Neural cell (in vitro differentiated cells): Measurements from ENCODE around the gene MEN1. TPM values are rescaled to one million over a fixed set of nuclear protein-coding genes. Genes with fewer than 3 reads are reported as not detected.
A peak's percentile ranks its signal among the peaks of the same experiment; 100 is the strongest.

Experiments used
- H2AFZ ChIP-seq: fragments of 200-600, 300-800 bp; sonication (generic), shearing (Covaris generic); 2 replicates; pipeline ENCODE4 v1.6.0; 2014; ENCODE audit warnings: low read depth, mild to moderate bottlenecking, antibody characterized with exemption, low read length, moderate library complexity
- H3F3A ChIP-seq: fragments of 200-600 bp; shearing (Covaris generic); 2 replicates; pipeline ENCODE4 v1.6.1; 2016; ENCODE audit warnings: mild to moderate bottlenecking, moderate library complexity, mixed read lengths, antibody characterized with exemption, low read length; ENCODE audit not compliant: insufficient read depth, poor library complexity, severe bottlenecking
- H3K27ac ChIP-seq: fragments of 200-600, 300-800 bp; sonication (generic), shearing (Covaris generic); 2 replicates; pipeline ENCODE4 v1.5.1; 2014; ENCODE audit warnings: mild to moderate bottlenecking, low read length, moderate library complexity
- H3K27me3 ChIP-seq: fragments of 300-800, 200-600 bp; sonication (generic), shearing (Covaris generic); 2 replicates; pipeline ENCODE4 v1.6.0; 2014; ENCODE audit warnings: mild to moderate bottlenecking, low read depth, low read length, moderate library complexity; ENCODE audit not compliant: insufficient read depth
- H3K36me3 ChIP-seq: fragments of 300-800, 200-600 bp; sonication (generic), shearing (Covaris generic); 2 replicates; pipeline ENCODE4 v1.5.1; 2014; ENCODE audit warnings: mild to moderate bottlenecking, antibody characterized with exemption, low read length, moderate library complexity; ENCODE audit not compliant: insufficient read depth
- H3K4me2 ChIP-seq: fragments of 300-800, 200-600 bp; sonication (generic), shearing (Covaris generic); 2 replicates; pipeline ENCODE4 v1.6.0; 2014; ENCODE audit warnings: mild to moderate bottlenecking, low read length
- H3K4me3 ChIP-seq: fragments of 300-800, 200-600 bp; sonication (generic), shearing (Covaris generic); 2 replicates; pipeline ENCODE4 v1.5.1; 2014; ENCODE audit warnings: mild to moderate bottlenecking, low read length, moderate library complexity
- H3K79me2 ChIP-seq: fragments of 200-600 bp; shearing (Covaris generic); replicated peaks from 2 replicates; pipeline ENCODE4 v1.6.0; 2014; ENCODE audit warnings: mild to moderate bottlenecking, low read length, moderate library complexity; ENCODE audit not compliant: insufficient read depth
- H3K9ac ChIP-seq: fragments of 300-800, 200-600 bp; sonication (generic), shearing (Covaris generic); 2 replicates; pipeline ENCODE4 v1.6.1; 2016; ENCODE audit warnings: mild to moderate bottlenecking, low read length, mixed read lengths
- H3K9me2 ChIP-seq: fragments of 200-600 bp; shearing (Covaris generic); 2 replicates; pipeline ENCODE4 v1.6.1; 2016; ENCODE audit warnings: mild to moderate bottlenecking, low read length, mixed read lengths; ENCODE audit not compliant: insufficient read depth
- H3K9me3 ChIP-seq: fragments of 200-600, 300-800 bp; sonication (generic), shearing (Covaris generic); 2 replicates; pipeline ENCODE4 v1.6.1; 2016; ENCODE audit warnings: mild to moderate bottlenecking, mixed run types, low read length, moderate library complexity, mixed read lengths
- H4K20me1 ChIP-seq: fragments of 200-600 bp; shearing (Covaris generic); 2 replicates; pipeline ENCODE4 v1.6.1; 2016; ENCODE audit warnings: mild to moderate bottlenecking, mixed run types; ENCODE audit not compliant: insufficient read depth
- CTCF ChIP-seq: fragments of 450-650 bp; IDR thresholded peaks from 2 replicates; pipeline ENCODE4 v1.5.1; 2014; ENCODE audit warnings: antibody characterized with exemption, mild to moderate bottlenecking, moderate library complexity; ENCODE audit not compliant: poor library complexity, severe bottlenecking
- EP300 ChIP-seq: fragments of 450-650 bp; conservative IDR thresholded peaks from 2 replicates; pipeline ENCODE4 v1.6.1; 2014; ENCODE audit warnings: antibody characterized with exemption, mild to moderate bottlenecking, moderate library complexity; ENCODE audit not compliant: poor library complexity, severe bottlenecking
- EZH2 ChIP-seq: fragments of 200-600, 300-800 bp; shearing (Covaris generic), sonication (generic); IDR thresholded peaks from 2 replicates; pipeline ENCODE4 v1.6.1; 2014; ENCODE audit warnings: antibody characterized with exemption, low read length, borderline replicate concordance, mild to moderate bottlenecking; ENCODE audit not compliant: insufficient read depth, poor library complexity, severe bottlenecking
- MXI1 ChIP-seq: fragments of 450-650 bp; conservative IDR thresholded peaks from 2 replicates; pipeline ENCODE4 v1.6.1; 2014; ENCODE audit warnings: antibody characterized with exemption, mild to moderate bottlenecking; ENCODE audit not compliant: poor library complexity, severe bottlenecking
- POLR2AphosphoS5 ChIP-seq: IDR thresholded peaks from 2 replicates; pipeline ENCODE4 v1.6.1; 2012
- RAD21 ChIP-seq: fragments of 450-650 bp; conservative IDR thresholded peaks from 2 replicates; pipeline ENCODE4 v1.6.1; 2014; ENCODE audit warnings: antibody characterized with exemption, mild to moderate bottlenecking, moderate library complexity
- REST ChIP-seq: IDR thresholded peaks from 2 replicates; pipeline ENCODE4 v1.6.1; 2012; ENCODE audit warnings: borderline replicate concordance
- SMC3 ChIP-seq: fragments of 450-650 bp; conservative IDR thresholded peaks from 2 replicates; pipeline ENCODE4 v1.6.1; 2014; ENCODE audit warnings: antibody characterized with exemption, mild to moderate bottlenecking, moderate library complexity; ENCODE audit not compliant: poor library complexity
- TAF1 ChIP-seq: IDR thresholded peaks from 2 replicates; pipeline ENCODE4 v1.6.1; 2012; ENCODE audit warnings: low read depth
- polyA plus RNA-seq: library from polyadenylated mRNA; depleted of rRNA; stranded (reverse); fragments of >200 nt; gene quantifications from 2 replicates; pipeline ENCODE4 v1.2.3, GENCODE V29; 2014

MEN1 gene
- polyA plus RNA-seq, 1 donor from 2014 or later, result 16.8 TPM

GRCh38 chr11:64845129-64845775 lies 34.9 kb upstream of the MEN1 start:
- no peaks in the 10 kb centered on the region for H3F3A ChIP-seq
- peaks cover 25% of the 10 kb centered on the region for H3K27me3 ChIP-seq
- H3K9ac ChIP-seq, result no peak overlapping the region
- no peaks in the 10 kb centered on the region for H3K36me3 ChIP-seq
- no peaks in the 10 kb centered on the region for H3K79me2 ChIP-seq
- no peak overlapping the region for H3K4me2 ChIP-seq
- H3K9me3 ChIP-seq, result no peaks in the 10 kb centered on the region
- no peak overlapping the region for H3K4me3 ChIP-seq
- H3K27ac ChIP-seq, result no peak overlapping the region
- TF ChIP-seq CTCF (no peak), MXI1 (no peak), POLR2AphosphoS5 (no peak), SMC3 (no peak), EZH2 (no peak), EP300 (no peak), TAF1 (no peak), RAD21 (no peak), REST (no peak)
- H4K20me1 ChIP-seq, result no peaks in the 10 kb centered on the region
- no peaks in the 10 kb centered on the region for H3K9me2 ChIP-seq
- H2AFZ ChIP-seq, result no peak overlapping the region

GRCh38 chr11:64844330-64845128 lies 34.2 kb upstream of the MEN1 start, which contains the start of gene CDC42BPG:
Gene CDC42BPG (minus strand): TSS chr11:64844653. CDS start chr11:64844569, 84 bp downstream.
- no peak within 1 kb of the TSS for H3K27ac ChIP-seq
- no peaks in the 10 kb centered on the region for H3K36me3 ChIP-seq
- TF ChIP-seq REST (no peak), EZH2 (no peak), RAD21 (peak; percentile 13), SMC3 (peak; percentile 13), CTCF (peak; percentile 62), POLR2AphosphoS5 (no peak)
- no peaks in the 10 kb centered on the region for H3K9me2 ChIP-seq
- no peak within 1 kb of the TSS for H2AFZ ChIP-seq
- H3K27me3 ChIP-seq, result peaks cover 25% of the 10 kb centered on the region
- no peaks in the 10 kb centered on the region for H3K79me2 ChIP-seq
- H3K9ac ChIP-seq, result no peak within 1 kb of the TSS
- peak within 1 kb of the TSS; percentile 21 for H3K4me3 ChIP-seq
- H4K20me1 ChIP-seq, result no peaks in the 10 kb centered on the region
- H3K9me3 ChIP-seq, result no peaks in the 10 kb centered on the region
- H3K4me2 ChIP-seq, result no peak within 1 kb of the TSS
- no peaks in the 10 kb centered on the region for H3F3A ChIP-seq
